A673 (cell line): ENCODE data around the gene HIP1R.

Experiments
- CTCF ChIP-seq: fragments of 300-800, 200-600 bp; sonication (generic); conservative IDR thresholded peaks from 2 replicates; pipeline ENCODE4 v1.5.1; 2017; ENCODE audit warnings: low read depth, mild to moderate bottlenecking, antibody characterized with exemption, low read length, moderate library complexity, mixed read lengths
- EZH2 ChIP-seq: fragments of 200-600 bp; sonication (generic); IDR thresholded peaks from 2 replicates; pipeline ENCODE4 v1.6.1; 2017; ENCODE audit warnings: borderline replicate concordance, low read depth, mild to moderate bottlenecking, mixed read lengths, antibody characterized with exemption, low read length; ENCODE audit not compliant: poor library complexity, severe bottlenecking

DNA sequence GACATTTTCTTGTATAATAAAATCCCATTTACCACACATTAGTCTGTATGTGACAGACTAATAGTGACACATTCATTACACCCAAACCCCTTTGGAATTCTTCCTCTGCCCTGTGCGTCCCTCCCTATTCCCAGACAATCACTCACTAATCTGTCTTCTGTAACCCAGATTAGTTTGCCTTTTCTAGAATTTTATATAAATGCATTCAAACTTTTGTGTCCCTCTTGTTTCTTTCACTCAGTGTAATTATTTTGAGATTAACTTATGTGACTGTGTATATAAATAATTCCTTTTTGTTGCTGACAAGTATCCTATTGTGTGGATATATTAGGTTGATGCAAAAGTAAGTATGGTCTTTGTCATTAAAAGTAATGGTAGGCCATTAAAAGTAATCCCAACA is 27.6 kb upstream of the HIP1R start:
- TF ChIP-seq CTCF (no peak), EZH2 (no peak)
